Neural cell (in vitro differentiated cells): ENCODE results near the gene GBX2. TPM values are rescaled to one million over a fixed set of nuclear protein-coding genes. Genes with fewer than 3 reads are reported as not detected.

ENCODE experiments used
- H2AFZ ChIP-seq: fragments of 200-600, 300-800 bp; sonication (generic), shearing (Covaris generic); 2 replicates; pipeline ENCODE4 v1.6.0; 2014; ENCODE audit warnings: low read depth, mild to moderate bottlenecking, antibody characterized with exemption, low read length, moderate library complexity
- H3F3A ChIP-seq: fragments of 200-600 bp; shearing (Covaris generic); 2 replicates; pipeline ENCODE4 v1.6.1; 2016; ENCODE audit warnings: mild to moderate bottlenecking, moderate library complexity, mixed read lengths, antibody characterized with exemption, low read length; ENCODE audit not compliant: insufficient read depth, poor library complexity, severe bottlenecking
- H3K27ac ChIP-seq: fragments of 200-600, 300-800 bp; sonication (generic), shearing (Covaris generic); 2 replicates; pipeline ENCODE4 v1.5.1; 2014; ENCODE audit warnings: mild to moderate bottlenecking, low read length, moderate library complexity
- H3K27me3 ChIP-seq: fragments of 300-800, 200-600 bp; sonication (generic), shearing (Covaris generic); 2 replicates; pipeline ENCODE4 v1.6.0; 2014; ENCODE audit warnings: mild to moderate bottlenecking, low read depth, low read length, moderate library complexity; ENCODE audit not compliant: insufficient read depth
- H3K36me3 ChIP-seq: fragments of 300-800, 200-600 bp; sonication (generic), shearing (Covaris generic); 2 replicates; pipeline ENCODE4 v1.5.1; 2014; ENCODE audit warnings: mild to moderate bottlenecking, antibody characterized with exemption, low read length, moderate library complexity; ENCODE audit not compliant: insufficient read depth
- H3K4me2 ChIP-seq: fragments of 300-800, 200-600 bp; sonication (generic), shearing (Covaris generic); 2 replicates; pipeline ENCODE4 v1.6.0; 2014; ENCODE audit warnings: mild to moderate bottlenecking, low read length
- H3K4me3 ChIP-seq: fragments of 300-800, 200-600 bp; sonication (generic), shearing (Covaris generic); 2 replicates; pipeline ENCODE4 v1.5.1; 2014; ENCODE audit warnings: mild to moderate bottlenecking, low read length, moderate library complexity
- H3K79me2 ChIP-seq: fragments of 200-600 bp; shearing (Covaris generic); replicated peaks from 2 replicates; pipeline ENCODE4 v1.6.0; 2014; ENCODE audit warnings: mild to moderate bottlenecking, low read length, moderate library complexity; ENCODE audit not compliant: insufficient read depth
- H3K9ac ChIP-seq: fragments of 300-800, 200-600 bp; sonication (generic), shearing (Covaris generic); 2 replicates; pipeline ENCODE4 v1.6.1; 2016; ENCODE audit warnings: mild to moderate bottlenecking, low read length, mixed read lengths
- H3K9me2 ChIP-seq: fragments of 200-600 bp; shearing (Covaris generic); 2 replicates; pipeline ENCODE4 v1.6.1; 2016; ENCODE audit warnings: mild to moderate bottlenecking, low read length, mixed read lengths; ENCODE audit not compliant: insufficient read depth
- H3K9me3 ChIP-seq: fragments of 200-600, 300-800 bp; sonication (generic), shearing (Covaris generic); 2 replicates; pipeline ENCODE4 v1.6.1; 2016; ENCODE audit warnings: mild to moderate bottlenecking, mixed run types, low read length, moderate library complexity, mixed read lengths
- H4K20me1 ChIP-seq: fragments of 200-600 bp; shearing (Covaris generic); 2 replicates; pipeline ENCODE4 v1.6.1; 2016; ENCODE audit warnings: mild to moderate bottlenecking, mixed run types; ENCODE audit not compliant: insufficient read depth
- CTCF ChIP-seq: fragments of 450-650 bp; IDR thresholded peaks from 2 replicates; pipeline ENCODE4 v1.5.1; 2014; ENCODE audit warnings: antibody characterized with exemption, mild to moderate bottlenecking, moderate library complexity; ENCODE audit not compliant: poor library complexity, severe bottlenecking
- EP300 ChIP-seq: fragments of 450-650 bp; conservative IDR thresholded peaks from 2 replicates; pipeline ENCODE4 v1.6.1; 2014; ENCODE audit warnings: antibody characterized with exemption, mild to moderate bottlenecking, moderate library complexity; ENCODE audit not compliant: poor library complexity, severe bottlenecking
- EZH2 ChIP-seq: fragments of 200-600, 300-800 bp; shearing (Covaris generic), sonication (generic); IDR thresholded peaks from 2 replicates; pipeline ENCODE4 v1.6.1; 2014; ENCODE audit warnings: antibody characterized with exemption, low read length, borderline replicate concordance, mild to moderate bottlenecking; ENCODE audit not compliant: insufficient read depth, poor library complexity, severe bottlenecking
- MXI1 ChIP-seq: fragments of 450-650 bp; conservative IDR thresholded peaks from 2 replicates; pipeline ENCODE4 v1.6.1; 2014; ENCODE audit warnings: antibody characterized with exemption, mild to moderate bottlenecking; ENCODE audit not compliant: poor library complexity, severe bottlenecking
- POLR2AphosphoS5 ChIP-seq: IDR thresholded peaks from 2 replicates; pipeline ENCODE4 v1.6.1; 2012
- RAD21 ChIP-seq: fragments of 450-650 bp; conservative IDR thresholded peaks from 2 replicates; pipeline ENCODE4 v1.6.1; 2014; ENCODE audit warnings: antibody characterized with exemption, mild to moderate bottlenecking, moderate library complexity
- REST ChIP-seq: IDR thresholded peaks from 2 replicates; pipeline ENCODE4 v1.6.1; 2012; ENCODE audit warnings: borderline replicate concordance
- SMC3 ChIP-seq: fragments of 450-650 bp; conservative IDR thresholded peaks from 2 replicates; pipeline ENCODE4 v1.6.1; 2014; ENCODE audit warnings: antibody characterized with exemption, mild to moderate bottlenecking, moderate library complexity; ENCODE audit not compliant: poor library complexity
- TAF1 ChIP-seq: IDR thresholded peaks from 2 replicates; pipeline ENCODE4 v1.6.1; 2012; ENCODE audit warnings: low read depth
- polyA plus RNA-seq: library from polyadenylated mRNA; depleted of rRNA; stranded (reverse); fragments of >200 nt; gene quantifications from 2 replicates; pipeline ENCODE4 v1.2.3, GENCODE V29; 2014

Gene GBX2
- polyA plus RNA-seq, 1 donor from 2014 or later, result 0.92 TPM

GRCh38 chr2:236160366-236161081, 7.7 kb downstream of the GBX2 start:
- Histone ChIP-seq H3K79me2 (no peaks in the 10 kb centered on the region), H4K20me1 (no peaks in the 10 kb centered on the region), H3K4me3 (no peak overlapping the region), H3F3A (no peaks in the 10 kb centered on the region), H3K9me3 (no peaks in the 10 kb centered on the region), H3K27ac (no peak overlapping the region), H3K9me2 (no peaks in the 10 kb centered on the region), H3K27me3 (peaks cover 95% of the 10 kb centered on the region), H2AFZ (no peak overlapping the region), H3K36me3 (no peaks in the 10 kb centered on the region), H3K9ac (no peak overlapping the region), H3K4me2 (no peak overlapping the region)
- TF ChIP-seq EP300 (no peak), REST (no peak), EZH2 (no peak), POLR2AphosphoS5 (no peak), MXI1 (no peak), TAF1 (no peak), SMC3 (no peak), RAD21 (no peak), CTCF (no peak)

- H3K27me3 ChIP-seq, result peaks cover 90% of the 10 kb centered on the region
- H3K79me2 ChIP-seq, result no peaks in the 10 kb centered on the region
- no peaks in the 10 kb centered on the region for H4K20me1 ChIP-seq
- no peak overlapping the region for H3K4me3 ChIP-seq
- H3F3A ChIP-seq, result no peaks in the 10 kb centered on the region
- H3K4me2 ChIP-seq, result no peak overlapping the region
- no peak overlapping the region for H3K9ac ChIP-seq
- no peak overlapping the region for H2AFZ ChIP-seq
- H3K36me3 ChIP-seq, result no peaks in the 10 kb centered on the region
- H3K9me3 ChIP-seq, result no peaks in the 10 kb centered on the region
- TF ChIP-seq TAF1, result no peak
- no peak for TF ChIP-seq EP300
- TF ChIP-seq REST, result no peak
- no peak for TF ChIP-seq POLR2AphosphoS5
- TF ChIP-seq MXI1, result no peak
- no peak for TF ChIP-seq CTCF
- TF ChIP-seq SMC3, result no peak
- no peak for TF ChIP-seq EZH2
- no peak for TF ChIP-seq RAD21
- H3K9me2 ChIP-seq, result no peaks in the 10 kb centered on the region
- no peak overlapping the region for H3K27ac ChIP-seq
Observed at GRCh38 chr2:236159778-236160170, 8.4 kb downstream of the GBX2 start.
